ENCODE data around the gene ASH1L.
"Not testable (repeated sequence)": the region's sequence is repeated elsewhere in the genome, so short reads cannot be mapped to it uniquely, and the experiment has no call there.

ASH1L gene

GRCh38 chr1:155499953-155500639 is 62.5 kb downstream of the ASH1L start:
- DNase-seq (ENCODE audit: low read depth) = no peak
- TF ChIP-seq CTCF (conservative IDR thresholded peaks at IDR 0.05; ENCODE audit: low read length) = no peak
- no peak overlapping the region for H3K4me3 ChIP-seq (ENCODE audit: low read length)

- peak; percentile 26 for DNase-seq (ENCODE audit: low read depth)
- no peak for TF ChIP-seq CTCF (conservative IDR thresholded peaks at IDR 0.05; ENCODE audit: low read length)
- H3K4me3 ChIP-seq (ENCODE audit: low read length) = no peak overlapping the region
These were observed 63.3 kb downstream of the ASH1L start for GRCh38 chr1:155499263-155499662.

- H3K4me3 ChIP-seq (ENCODE audit: low read length); DNase-seq (ENCODE audit: low read depth): not testable (repeated sequence)
These were observed 69.0 kb downstream of the ASH1L start for GRCh38 chr1:155493595-155493994.

- DNase-seq (ENCODE audit: low read depth); H3K4me3 ChIP-seq (ENCODE audit: low read length): not testable (repeated sequence)
These were observed 74.2 kb downstream of the ASH1L start for GRCh38 chr1:155488419-155488818.

- TF ChIP-seq CTCF (conservative IDR thresholded peaks at IDR 0.05; ENCODE audit: low read length) = no peak
- H3K4me3 ChIP-seq (ENCODE audit: low read length) = no peak overlapping the region
- DNase-seq (ENCODE audit: low read depth) = no peak
These were observed 75.1 kb downstream of the ASH1L start for GRCh38 chr1:155487541-155487940.

- not testable (repeated sequence) for H3K4me3 ChIP-seq (ENCODE audit: low read length); DNase-seq (ENCODE audit: low read depth)
These were observed 75.7 kb downstream of the ASH1L start for GRCh38 chr1:155486952-155487351.

GRCh38 chr1:155485945-155486344 is 76.7 kb downstream of the ASH1L start:
- peak; percentile 25 for DNase-seq (ENCODE audit: low read depth)
- H3K4me3 ChIP-seq (ENCODE audit: low read length) = no peak overlapping the region
- no peak for TF ChIP-seq CTCF (conservative IDR thresholded peaks at IDR 0.05; ENCODE audit: low read length)

- TF ChIP-seq CTCF (conservative IDR thresholded peaks at IDR 0.05; ENCODE audit: low read length) = no peak
- DNase-seq (ENCODE audit: low read depth) = no peak
- H3K4me3 ChIP-seq (ENCODE audit: low read length) = no peak overlapping the region
These were observed 77.4 kb downstream of the ASH1L start for GRCh38 chr1:155485222-155485621.

- no peak for DNase-seq (ENCODE audit: low read depth)
- H3K4me3 ChIP-seq (ENCODE audit: low read length) = no peak overlapping the region
- TF ChIP-seq CTCF (conservative IDR thresholded peaks at IDR 0.05; ENCODE audit: low read length) = no peak
These were observed 80.8 kb downstream of the ASH1L start for GRCh38 chr1:155481741-155482241.

Measured in AG10803 (cell line).